Measurements from ENCODE around the gene PDLIM5. TPM values are rescaled to one million over a fixed set of nuclear protein-coding genes. Genes with fewer than 3 reads are reported as not detected.

Gene PDLIM5
- total RNA-seq, 3 donors from 2014 or later (not counting 1 experiment from before 2014, with no cell fraction given), result 41.8 to 94.8 (median 50.5) TPM

- no peaks in the 10 kb centered on the region for H3K36me3 Mint-ChIP-seq
- H3K27me3 ChIP-seq (ENCODE audit: control insufficient read depth, insufficient read depth, low read length), result no peaks in the 10 kb centered on the region
- no peak for ATAC-seq
Measured at GRCh38 chr4:94428884-94429283, 22.9 kb upstream of the PDLIM5 start.

GRCh38 chr4:94430406-94430805 is 21.3 kb upstream of the PDLIM5 start:
- Histone ChIP-seq H3K27me3 (ENCODE audit: control insufficient read depth, insufficient read depth, low read length) (no peaks in the 10 kb centered on the region), H3K27ac (ENCODE audit: low read length) (no peak overlapping the region), H3K9me3 (ENCODE audit: control insufficient read depth, insufficient read depth, low read length) (peaks cover 3% of the 10 kb centered on the region), H3K4me1 (ENCODE audit: control insufficient read depth, insufficient read depth, low read length) (no peaks in the 10 kb centered on the region), H3K36me3 (ENCODE audit: control insufficient read depth, insufficient read depth, low read length) (no peaks in the 10 kb centered on the region), H3K4me3 (ENCODE audit: low read length) (no peak overlapping the region)
- no peaks in the 10 kb centered on the region for H3K36me3 Mint-ChIP-seq
- ATAC-seq (no peak), DNase-seq (no peak)
- no peak for TF ChIP-seq CTCF (IDR thresholded peaks at IDR 0.05)
- no peak overlapping the region for H3K27ac Mint-ChIP-seq
- H3K4me3 Mint-ChIP-seq, result no peak overlapping the region
- peaks cover 0 to 4% of the 10 kb centered on the region in 2 donors for H3K27me3 Mint-ChIP-seq (ENCODE audit: low read depth in 2 of 2)
- intact Hi-C loops (cut with micrococcal nuclease), result no loop called here
- H3K9me3 Mint-ChIP-seq, result peaks cover 0 to 1% of the 10 kb centered on the region in 2 donors
- WGBS (ENCODE audit: insufficient coverage), result 92% methylated on average over 6 of the region's 6 CpGs
- H3K4me1 Mint-ChIP-seq, result no peaks in the 10 kb centered on the region

More at GRCh38 chr4:94428884-94429283, 22.9 kb upstream of the PDLIM5 start:
- 100% methylated on average over 1 of the region's 1 CpG for WGBS (ENCODE audit: insufficient coverage)
- no peaks in the 10 kb centered on the region for H3K4me1 ChIP-seq (ENCODE audit: control insufficient read depth, insufficient read depth, low read length)
- H3K9me3 ChIP-seq (ENCODE audit: control insufficient read depth, insufficient read depth, low read length), result peaks cover 3% of the 10 kb centered on the region
- Mint-ChIP-seq H3K9me3 (peaks cover 0 to 3% of the 10 kb centered on the region in 2 donors), H3K4me3 (no peak overlapping the region), H3K4me1 (no peaks in the 10 kb centered on the region), H3K27me3 (ENCODE audit: low read depth in 2 of 2) (peaks cover 2 to 4% of the 10 kb centered on the region in 2 donors), H3K27ac (no peak overlapping the region)
- no peak overlapping the region for H3K27ac ChIP-seq (ENCODE audit: low read length)
- no peaks in the 10 kb centered on the region for H3K36me3 ChIP-seq (ENCODE audit: control insufficient read depth, insufficient read depth, low read length)
- intact Hi-C loops (cut with micrococcal nuclease), result no loop called here
- no peak overlapping the region for H3K4me3 ChIP-seq (ENCODE audit: low read length)
- no peak for TF ChIP-seq CTCF (IDR thresholded peaks at IDR 0.05)
- DNase-seq, result no peak

GRCh38 chr4:94431388-94431787 is 20.4 kb upstream of the PDLIM5 start:
- no peak for TF ChIP-seq CTCF (IDR thresholded peaks at IDR 0.05)
- no peak overlapping the region for H3K27ac ChIP-seq (ENCODE audit: low read length)
- Mint-ChIP-seq H3K36me3 (no peaks in the 10 kb centered on the region), H3K4me3 (no peak overlapping the region), H3K27ac (no peak overlapping the region), H3K4me1 (no peaks in the 10 kb centered on the region), H3K27me3 (ENCODE audit: low read depth in 2 of 2) (peaks cover 4 to 8% of the 10 kb centered on the region in 2 donors), H3K9me3 (no peaks in the 10 kb centered on the region)
- ATAC-seq (no peak), DNase-seq (no peak)
- H3K36me3 ChIP-seq (ENCODE audit: control insufficient read depth, insufficient read depth, low read length), result no peaks in the 10 kb centered on the region
- intact Hi-C loops (cut with micrococcal nuclease), result no loop called here
- 95% methylated on average over 3 of the region's 3 CpGs for WGBS (ENCODE audit: insufficient coverage)
- no peaks in the 10 kb centered on the region for H3K9me3 ChIP-seq (ENCODE audit: control insufficient read depth, insufficient read depth, low read length)
- H3K4me1 ChIP-seq (ENCODE audit: control insufficient read depth, insufficient read depth, low read length), result no peaks in the 10 kb centered on the region
- no peaks in the 10 kb centered on the region for H3K27me3 ChIP-seq (ENCODE audit: control insufficient read depth, insufficient read depth, low read length)
- no peak overlapping the region for H3K4me3 ChIP-seq (ENCODE audit: low read length)

GRCh38 chr4:94434505-94434904 is 17.2 kb upstream of the PDLIM5 start:
- Histone ChIP-seq H3K27me3 (ENCODE audit: control insufficient read depth, insufficient read depth, low read length) (no peaks in the 10 kb centered on the region), H3K27ac (ENCODE audit: low read length) (no peak overlapping the region), H3K4me1 (ENCODE audit: control insufficient read depth, insufficient read depth, low read length) (no peaks in the 10 kb centered on the region), H3K4me3 (ENCODE audit: low read length) (no peak overlapping the region), H3K9me3 (ENCODE audit: control insufficient read depth, insufficient read depth, low read length) (no peaks in the 10 kb centered on the region), H3K36me3 (ENCODE audit: control insufficient read depth, insufficient read depth, low read length) (no peaks in the 10 kb centered on the region)
- H3K36me3 Mint-ChIP-seq, result no peaks in the 10 kb centered on the region
- ATAC-seq (no peak), DNase-seq (no peak)
- intact Hi-C loops (cut with micrococcal nuclease), result no loop called here
- H3K27me3 Mint-ChIP-seq (ENCODE audit: low read depth in 2 of 2), result peaks cover 4 to 17% of the 10 kb centered on the region in 2 donors
- no peak overlapping the region for H3K4me3 Mint-ChIP-seq
- TF ChIP-seq CTCF (IDR thresholded peaks at IDR 0.05), result no peak
- H3K9me3 Mint-ChIP-seq, result no peaks in the 10 kb centered on the region
- H3K27ac Mint-ChIP-seq, result no peak overlapping the region
- no peaks in the 10 kb centered on the region for H3K4me1 Mint-ChIP-seq

All from natural killer cell (primary cell).